Ishikawa (cell line): ENCODE measurements around the gene CTRB2.

Experiments
- CEBPB ChIP-seq: IDR thresholded peaks from 2 replicates; pipeline ENCODE4 v1.6.1; 2012
- CREB1 ChIP-seq: IDR thresholded peaks from 2 replicates; pipeline ENCODE4 v1.6.1; 2012; ENCODE audit warnings: low read depth
- EGR1 ChIP-seq: IDR thresholded peaks from 2 replicates; pipeline ENCODE4 v1.6.1; 2012
- EP300 ChIP-seq: IDR thresholded peaks from 2 replicates; pipeline ENCODE4 v1.6.1; 2012; ENCODE audit warnings: borderline replicate concordance
- FOXM1 ChIP-seq: IDR thresholded peaks from 2 replicates; pipeline ENCODE4 v1.6.1; 2012; ENCODE audit warnings: low read depth, borderline replicate concordance
- MAX ChIP-seq: IDR thresholded peaks from 2 replicates; pipeline ENCODE4 v1.6.1; 2012
- NFIC ChIP-seq: IDR thresholded peaks from 2 replicates; pipeline ENCODE4 v1.6.1; 2012
- RAD21 ChIP-seq: IDR thresholded peaks from 2 replicates; pipeline ENCODE4 v1.6.1; 2012; ENCODE audit warnings: low read depth
- REST ChIP-seq: IDR thresholded peaks from 2 replicates; pipeline ENCODE4 v1.6.1; 2012; ENCODE audit warnings: low read depth, mild to moderate bottlenecking
- TAF1 ChIP-seq: IDR thresholded peaks from 2 replicates; pipeline ENCODE4 v1.6.1; 2012; ENCODE audit warnings: low read depth, mild to moderate bottlenecking
- TCF12 ChIP-seq: IDR thresholded peaks from 2 replicates; pipeline ENCODE4 v1.6.1; 2012; ENCODE audit warnings: low read depth
- TEAD4 ChIP-seq: IDR thresholded peaks from 2 replicates; pipeline ENCODE4 v1.6.1; 2012
- YY1 ChIP-seq: IDR thresholded peaks from 2 replicates; pipeline ENCODE4 v1.6.1; 2012; ENCODE audit warnings: low read depth
- ZBTB7A ChIP-seq: IDR thresholded peaks from 2 replicates; pipeline ENCODE4 v1.6.1; 2012; ENCODE audit warnings: low read depth
- TF ChIP-seq, protein P1 (sequence below): IDR thresholded peaks from 2 replicates; pipeline ENCODE4 v1.6.1; 2012

Gene CTRB2

GRCh38 chr16:75236232-75236631, 29.3 kb upstream of the CTRB2 start:
- TF ChIP-seq RAD21 = no peak
- no peak for TF ChIP-seq TEAD4
- no peak for TF ChIP-seq EGR1
- no peak for TF ChIP-seq FOXM1
- no peak for TF ChIP-seq NFIC
- TF ChIP-seq CEBPB = no peak
- TF ChIP-seq EP300 = no peak
- TF ChIP-seq ZBTB7A = no peak
- TF ChIP-seq TAF1 = no peak
- no peak for TF ChIP-seq TCF12
- no peak for TF ChIP-seq YY1
- TF ChIP-seq REST = no peak
- TF ChIP-seq MAX = no peak
- TF ChIP-seq CREB1 = no peak
- TF ChIP-seq, protein P1, sequence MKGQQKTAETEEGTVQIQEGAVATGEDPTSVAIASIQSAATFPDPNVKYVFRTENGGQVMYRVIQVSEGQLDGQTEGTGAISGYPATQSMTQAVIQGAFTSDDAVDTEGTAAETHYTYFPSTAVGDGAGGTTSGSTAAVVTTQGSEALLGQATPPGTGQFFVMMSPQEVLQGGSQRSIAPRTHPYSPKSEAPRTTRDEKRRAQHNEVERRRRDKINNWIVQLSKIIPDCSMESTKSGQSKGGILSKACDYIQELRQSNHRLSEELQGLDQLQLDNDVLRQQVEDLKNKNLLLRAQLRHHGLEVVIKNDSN = no peak

DNA sequence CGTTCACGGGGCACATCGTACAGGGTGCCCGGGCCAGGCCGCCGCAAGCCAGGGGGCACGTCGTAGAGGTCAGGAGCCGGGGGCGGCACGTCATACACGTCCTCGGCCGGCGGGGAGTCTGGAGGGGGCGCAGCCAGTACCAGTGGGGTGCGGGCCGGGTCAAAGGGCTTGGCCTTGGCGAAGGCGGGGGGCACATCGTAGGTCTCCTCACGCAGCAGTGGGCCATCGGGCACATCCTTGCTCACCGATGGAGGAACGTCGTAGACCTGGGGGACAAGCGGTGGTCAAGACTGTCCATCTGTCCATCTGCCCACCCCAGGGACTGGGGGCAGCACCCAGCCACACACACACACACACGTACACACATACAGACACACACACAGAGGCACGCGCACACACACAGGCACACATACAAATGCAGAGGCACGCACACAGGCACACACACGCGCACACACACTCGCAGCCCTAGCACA, 28.8 kb upstream of the CTRB2 start:
- TF ChIP-seq EGR1 = no peak
- no peak for TF ChIP-seq TCF12
- no peak for TF ChIP-seq ZBTB7A
- TF ChIP-seq NFIC = no peak
- no peak for TF ChIP-seq CREB1
- TF ChIP-seq YY1 = no peak
- TF ChIP-seq FOXM1 = no peak
- no peak for TF ChIP-seq EP300
- TF ChIP-seq, protein P1 = no peak
- no peak for TF ChIP-seq TEAD4
- no peak for TF ChIP-seq RAD21
- TF ChIP-seq REST = no peak
- no peak for TF ChIP-seq MAX
- no peak for TF ChIP-seq CEBPB
- TF ChIP-seq TAF1 = no peak

DNA sequence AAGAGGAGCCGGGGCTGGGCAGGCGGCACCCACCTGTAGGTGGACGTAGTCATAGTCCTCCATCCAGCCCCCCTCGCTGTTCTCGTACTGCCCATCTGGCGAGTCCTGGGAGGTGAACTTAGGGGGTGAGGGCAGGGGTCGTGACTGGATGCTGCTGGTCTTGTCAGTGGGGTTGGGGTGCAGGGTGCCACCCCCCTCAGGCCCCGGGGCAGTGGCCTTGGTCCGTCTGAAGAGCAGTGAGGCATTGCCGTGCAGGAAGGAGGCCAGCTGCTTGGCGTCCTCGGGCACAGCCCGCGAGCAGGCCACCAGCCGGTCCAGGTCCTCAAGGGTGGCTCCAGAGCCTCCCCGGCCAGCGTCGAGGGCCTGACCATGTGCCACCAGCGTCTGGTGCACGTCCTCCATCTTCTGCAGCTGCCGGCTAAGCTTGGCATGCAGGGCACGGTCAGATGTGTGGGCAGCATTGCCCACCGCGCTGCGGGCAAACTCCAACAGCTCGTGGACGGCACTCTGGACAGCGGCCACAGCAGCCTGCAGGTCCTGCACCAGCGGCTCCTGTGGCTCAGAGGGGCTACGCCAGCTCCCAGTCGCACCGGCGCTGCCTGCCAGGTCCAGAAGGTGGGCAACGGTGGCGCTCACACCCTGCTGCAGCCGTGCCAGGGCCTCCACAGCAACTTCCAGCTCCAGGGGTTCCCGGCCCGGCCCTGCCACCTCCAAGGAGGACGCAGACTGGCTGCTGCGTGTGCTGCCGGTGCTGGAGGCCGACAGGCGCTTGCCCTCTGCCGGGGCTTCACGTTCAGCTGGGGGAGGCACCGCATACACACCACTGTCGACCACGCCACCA, 28.1 kb upstream of the CTRB2 start:
- TF ChIP-seq CREB1 = no peak
- TF ChIP-seq EGR1 = no peak
- no peak for TF ChIP-seq CEBPB
- TF ChIP-seq MAX = no peak
- TF ChIP-seq YY1 = no peak
- no peak for TF ChIP-seq NFIC

GRCh38 chr16:75233611-75233938, 26.6 kb upstream of the CTRB2 start:
- TF ChIP-seq, protein P1 = no peak
- TF ChIP-seq TCF12 (no peak), CEBPB (no peak), RAD21 (no peak), CREB1 (no peak), EGR1 (no peak), TEAD4 (no peak), TAF1 (no peak), EP300 (no peak), REST (no peak), MAX (no peak), FOXM1 (no peak), NFIC (no peak), ZBTB7A (no peak), YY1 (no peak)
